NK-92 (cell line): Measurements from ENCODE around the gene FSTL4.
"Not testable (repeated sequence)": the region's sequence is repeated elsewhere in the genome, so short reads cannot be mapped to it uniquely, and the experiment has no call there.

Source experiments
- DNase-seq: peaks from one replicate; lab custom pipeline; 2025; ENCODE audit not compliant: unreplicated experiment; lab: John Stamatoyannopoulos, UW

The FSTL4 gene

GRCh38 chr5:133233616-133234015 is 378.7 kb downstream of the FSTL4 start:
- no peak for DNase-seq

DNA sequence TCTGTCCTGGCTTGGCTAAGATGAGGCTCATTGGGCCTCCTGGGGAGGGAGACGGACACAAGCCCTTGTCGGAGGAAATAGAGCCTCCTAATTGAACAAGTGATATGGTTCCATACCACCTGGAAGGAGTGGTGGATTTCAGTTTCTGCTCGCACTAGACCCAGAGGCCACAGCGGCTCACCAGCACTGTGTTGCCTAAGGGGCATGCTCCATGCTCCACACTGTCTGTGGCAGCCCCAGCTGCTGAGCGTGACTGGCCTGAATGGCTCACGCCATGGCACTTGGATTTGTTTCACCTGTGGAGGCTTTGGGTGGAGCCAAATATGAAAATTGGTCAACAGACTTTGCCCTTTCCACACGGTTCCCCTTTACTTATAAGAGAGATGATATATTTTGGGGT is 379.4 kb downstream of the FSTL4 start:
- DNase-seq = no peak

- DNase-seq = no peak
Observed at GRCh38 chr5:133232435-133232834, 379.9 kb downstream of the FSTL4 start.

- no peak for DNase-seq
Observed at GRCh38 chr5:133232011-133232410, 380.3 kb downstream of the FSTL4 start.

- DNase-seq = no peak
Observed at GRCh38 chr5:133230823-133231578, 381.3 kb downstream of the FSTL4 start.

DNA sequence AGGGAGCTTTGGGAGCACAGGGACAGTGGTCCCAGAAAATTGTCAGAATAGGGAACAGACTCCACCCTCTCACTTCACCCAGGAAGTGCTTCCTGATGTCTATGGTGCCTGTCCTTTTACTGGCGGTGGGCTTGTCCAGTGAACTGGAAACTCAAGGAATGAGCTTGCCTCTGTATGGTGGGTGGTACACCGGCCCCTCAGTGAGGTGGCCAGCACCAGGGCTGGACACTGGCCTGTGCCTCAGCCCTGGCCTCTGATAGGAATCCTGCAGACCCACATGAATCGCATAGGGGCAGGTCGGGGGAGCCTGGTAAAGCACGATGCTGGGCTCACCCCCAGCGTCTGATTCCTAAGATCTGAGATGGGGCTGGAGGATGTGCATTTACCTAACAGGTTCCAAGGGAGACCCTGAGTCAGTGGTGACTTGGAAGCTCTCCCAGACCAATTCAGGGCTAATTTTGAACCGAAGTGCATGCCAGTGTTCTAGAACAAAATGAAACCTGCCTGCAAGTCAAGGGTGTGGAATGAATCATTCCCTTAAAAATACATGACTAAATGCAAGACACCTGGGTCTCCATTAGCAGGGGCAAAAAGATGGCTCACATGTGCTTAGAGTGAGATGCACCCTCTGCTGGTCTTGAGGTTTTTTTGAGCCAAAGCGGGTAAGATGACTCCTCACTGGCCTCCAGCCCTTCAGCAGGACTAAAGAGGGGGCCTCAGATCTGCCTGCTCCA is 382.2 kb downstream of the FSTL4 start:
- no peak for DNase-seq

DNA sequence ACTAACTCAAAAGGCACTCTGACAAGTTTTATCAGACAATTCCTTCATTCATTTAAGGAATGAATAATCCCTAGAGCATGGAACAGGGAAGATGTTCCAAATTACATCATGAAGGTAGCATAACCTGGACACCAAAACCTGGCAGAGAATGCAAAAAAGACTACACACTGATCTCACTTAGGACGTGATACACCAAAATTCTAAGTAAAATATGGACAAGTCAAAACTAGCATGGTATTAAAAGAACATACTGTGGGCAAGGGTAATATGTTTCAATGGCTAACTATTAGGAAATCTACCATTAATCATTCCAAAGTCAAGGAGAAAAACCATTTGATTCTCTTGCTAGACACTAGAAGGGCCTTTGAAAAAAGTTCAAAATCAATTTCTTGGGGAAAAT is 384.0 kb downstream of the FSTL4 start:
- DNase-seq = no peak

GRCh38 chr5:133227897-133228296 is 384.4 kb downstream of the FSTL4 start:
- DNase-seq = no peak

DNA sequence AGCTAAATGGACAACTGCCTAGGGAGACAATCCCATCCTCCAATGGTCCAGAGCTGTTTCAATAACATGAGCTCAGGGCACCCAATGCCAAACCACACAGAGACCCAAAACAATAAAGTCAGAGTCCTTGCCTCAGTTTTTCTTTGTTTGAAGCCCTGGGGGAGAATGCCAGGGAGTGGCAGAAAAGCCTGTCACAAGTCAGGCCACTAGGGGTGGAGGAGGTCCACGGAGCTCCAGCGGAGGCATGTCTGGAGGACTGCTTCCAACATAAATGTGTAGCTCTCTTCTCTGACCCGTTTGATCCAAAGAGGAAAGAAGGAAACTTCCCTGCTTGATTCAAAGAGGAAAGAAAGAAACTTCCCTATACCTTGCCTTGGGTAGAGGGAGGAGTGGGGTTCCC is 385.3 kb downstream of the FSTL4 start:
- DNase-seq = no peak

DNA sequence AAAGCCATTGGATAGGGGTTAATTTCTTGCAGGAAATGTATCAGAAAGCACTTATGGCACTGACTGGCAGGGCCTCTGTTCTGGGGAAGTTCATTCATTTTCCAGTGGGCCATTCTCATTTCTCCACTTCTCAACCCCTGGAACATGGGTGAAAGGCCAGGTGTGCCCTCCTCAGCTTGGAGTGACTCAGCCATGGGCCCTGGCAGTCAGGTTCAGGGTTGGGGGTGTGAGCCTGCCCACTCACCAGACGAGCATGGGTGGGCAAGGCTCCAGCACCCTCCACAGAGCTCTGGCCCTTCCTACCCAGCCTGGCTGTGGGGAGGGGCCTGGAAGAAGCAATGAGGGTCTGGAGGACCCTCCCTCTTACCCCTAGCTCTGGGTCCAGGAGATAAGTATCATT is 386.2 kb downstream of the FSTL4 start:
- no peak for DNase-seq

GRCh38 chr5:133225671-133226152 is 386.6 kb downstream of the FSTL4 start:
- no peak for DNase-seq

GRCh38 chr5:133222979-133223378 is 389.4 kb downstream of the FSTL4 start:
- no peak for DNase-seq

DNA sequence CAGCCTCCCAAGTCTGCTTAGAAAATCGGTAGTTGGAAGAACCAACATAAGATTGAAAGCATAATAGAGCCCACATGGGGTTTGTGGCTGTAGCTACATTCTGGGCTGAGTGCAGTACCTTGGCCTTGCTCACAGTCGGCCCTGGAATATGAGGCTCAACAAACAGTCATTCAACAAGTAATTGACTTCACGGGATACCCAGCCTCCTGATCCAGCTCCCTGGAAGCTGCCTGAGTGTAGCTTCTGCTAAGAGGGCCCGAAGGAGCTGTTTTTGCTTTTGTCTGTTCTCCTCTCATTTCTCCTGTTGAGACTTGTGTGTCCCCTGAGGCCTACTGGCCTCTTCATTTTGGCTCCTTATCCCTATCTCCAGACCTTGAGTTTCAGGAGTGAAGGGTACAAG is 389.8 kb downstream of the FSTL4 start:
- DNase-seq = no peak

GRCh38 chr5:133222040-133222439 is 390.3 kb downstream of the FSTL4 start:
- no peak for DNase-seq

DNA sequence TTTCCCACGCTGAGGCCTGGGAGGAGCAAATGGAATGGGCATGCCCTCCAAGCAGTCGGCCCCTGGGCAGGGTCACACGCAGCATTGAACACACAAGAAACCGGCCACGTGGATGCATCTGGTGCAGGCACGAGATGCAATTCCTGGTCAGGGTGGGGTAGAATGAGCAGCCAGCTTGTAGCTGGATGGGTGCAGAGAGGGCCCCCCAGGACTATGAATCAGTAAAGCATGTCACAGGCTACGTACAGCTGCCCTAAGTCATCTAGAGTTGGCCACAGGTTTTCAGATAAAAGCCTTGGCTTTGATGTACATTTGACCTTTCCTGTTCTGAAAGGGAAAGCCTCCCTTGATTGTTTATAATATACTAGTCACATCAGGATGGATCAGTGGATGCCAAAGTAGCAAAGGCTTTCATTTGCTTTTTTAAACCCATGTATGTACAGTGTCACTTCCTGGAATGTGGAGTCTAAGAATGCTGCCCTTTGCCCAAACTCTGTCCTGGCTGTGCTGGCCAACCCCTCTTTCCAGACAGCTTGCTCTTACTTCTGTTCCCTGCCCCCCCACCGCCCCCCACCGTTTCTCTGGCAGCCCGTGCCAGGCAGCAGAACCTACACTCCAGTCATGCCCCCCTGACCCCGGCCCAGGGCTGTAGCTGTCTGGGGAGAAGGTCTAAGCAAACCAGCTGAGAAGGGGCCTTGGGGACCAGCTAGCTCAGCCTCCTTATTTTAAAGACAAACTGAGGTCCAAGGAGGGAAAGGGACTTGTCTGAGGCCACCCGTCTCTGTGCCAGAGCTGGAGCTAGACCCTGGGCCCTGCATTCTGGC is 391.3 kb downstream of the FSTL4 start:
- no peak for DNase-seq

- no peak for DNase-seq
Observed at GRCh38 chr5:133219296-133219695, 393.0 kb downstream of the FSTL4 start.

DNA sequence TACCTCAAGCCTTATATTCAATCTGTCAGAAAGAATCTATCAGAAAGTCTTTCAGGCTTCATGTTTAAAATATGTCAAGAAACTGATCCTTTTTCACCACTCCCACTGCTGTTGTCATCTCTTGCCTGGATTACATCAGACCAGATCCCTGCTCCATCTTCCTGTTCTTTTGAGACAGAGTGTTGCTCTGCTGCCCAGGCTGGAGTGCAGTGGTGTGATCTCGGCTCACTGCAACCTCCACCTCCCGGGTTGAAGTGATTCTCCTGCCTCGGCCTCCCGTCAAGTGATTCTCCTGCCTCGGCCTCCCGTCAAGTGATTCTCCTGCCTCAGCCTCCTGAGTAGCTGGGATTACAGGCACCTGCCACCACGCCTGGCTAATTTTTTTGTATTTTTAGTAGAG is 396.2 kb downstream of the FSTL4 start:
- not testable (repeated sequence) for DNase-seq

GRCh38 chr5:133214153-133214820 is 398.1 kb downstream of the FSTL4 start:
- no peak for DNase-seq

- no peak for DNase-seq
Observed at GRCh38 chr5:133205649-133206048, 406.7 kb downstream of the FSTL4 start.

DNA sequence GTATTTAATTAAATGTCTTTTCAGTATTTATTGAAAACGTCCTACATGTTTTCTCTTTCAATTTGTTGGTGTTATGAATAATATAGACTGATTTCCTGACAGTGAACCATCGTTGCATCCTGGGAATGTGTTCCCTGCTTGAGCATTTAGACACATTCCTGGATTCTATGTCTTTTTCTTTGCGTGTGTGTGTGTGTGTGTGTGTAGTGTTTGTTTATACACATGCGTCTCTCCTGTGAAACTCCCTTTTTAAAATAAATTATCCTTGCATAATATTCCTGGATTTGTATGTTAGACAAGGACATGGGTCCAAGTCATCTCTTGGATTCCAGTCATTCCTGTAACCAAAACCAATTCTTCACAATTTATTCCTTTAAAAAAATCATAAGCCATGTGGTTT is 407.1 kb downstream of the FSTL4 start:
- no peak for DNase-seq
